Brain microvascular endothelial cell (primary cell): ENCODE measurements around the gene THBS1.

ENCODE experiments used
- DNase-seq: peaks from one replicate; pipeline ENCODE4 v3.0.0-alpha.2; 2020
- H3K27ac ChIP-seq: fragments of 250-450 bp; sonication (Bioruptor Pico); 2 replicates; pipeline ENCODE4 v1.5.1; 2020; ENCODE audit warnings: mild to moderate bottlenecking, moderate library complexity
- H3K27me3 ChIP-seq: fragments of 250-450 bp; sonication (Bioruptor Pico); replicated peaks from 2 replicates; pipeline ENCODE4 v1.5.1; 2020; ENCODE audit warnings: mild to moderate bottlenecking
- H3K36me3 ChIP-seq: fragments of 250-450 bp; sonication (Bioruptor Pico); replicated peaks from 2 replicates; pipeline ENCODE4 v1.5.1; 2020; ENCODE audit warnings: mild to moderate bottlenecking
- H3K4me3 ChIP-seq: 2 replicates; pipeline ENCODE4 v1.5.1; 2011; ENCODE audit warnings: low read depth, mild to moderate bottlenecking, control low read depth, low read length, moderate library complexity
- in situ Hi-C: cut with HindIII; loops from 2 replicates; pipeline ENCODE4 v1.10.0; 2017; ENCODE audit warnings: low sequenced_read_pairs, low pct_ligation_motif_present
- TF ChIP-seq, protein P1 (sequence below): IDR thresholded peaks from 2 replicates; pipeline ENCODE4 v1.5.1; 2011; ENCODE audit warnings: low read depth, mild to moderate bottlenecking, moderate library complexity, low read length, control low read depth, inconsistent platforms; ENCODE audit errors: missing control alignments

The THBS1 gene

DNA sequence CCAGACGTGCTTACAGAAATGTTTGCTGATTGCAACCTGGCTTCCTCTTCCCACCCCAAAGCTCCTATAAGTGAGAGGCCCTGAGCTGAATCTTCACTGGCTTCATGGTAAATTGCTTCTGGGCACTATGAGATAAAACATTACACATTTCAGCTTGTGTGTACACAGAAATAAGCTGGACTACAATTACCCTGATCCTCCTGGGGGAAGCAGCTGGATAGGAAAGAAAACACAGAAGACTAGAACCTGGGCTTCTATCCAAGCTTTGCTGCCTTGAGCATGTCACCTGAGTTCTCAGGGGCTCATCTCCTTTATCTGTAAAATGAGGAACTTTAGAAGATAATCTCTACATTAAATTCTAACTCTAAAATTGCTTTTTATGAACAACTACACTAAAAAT lies 40.3 kb downstream of the THBS1 start:
- TF ChIP-seq, protein P1, sequence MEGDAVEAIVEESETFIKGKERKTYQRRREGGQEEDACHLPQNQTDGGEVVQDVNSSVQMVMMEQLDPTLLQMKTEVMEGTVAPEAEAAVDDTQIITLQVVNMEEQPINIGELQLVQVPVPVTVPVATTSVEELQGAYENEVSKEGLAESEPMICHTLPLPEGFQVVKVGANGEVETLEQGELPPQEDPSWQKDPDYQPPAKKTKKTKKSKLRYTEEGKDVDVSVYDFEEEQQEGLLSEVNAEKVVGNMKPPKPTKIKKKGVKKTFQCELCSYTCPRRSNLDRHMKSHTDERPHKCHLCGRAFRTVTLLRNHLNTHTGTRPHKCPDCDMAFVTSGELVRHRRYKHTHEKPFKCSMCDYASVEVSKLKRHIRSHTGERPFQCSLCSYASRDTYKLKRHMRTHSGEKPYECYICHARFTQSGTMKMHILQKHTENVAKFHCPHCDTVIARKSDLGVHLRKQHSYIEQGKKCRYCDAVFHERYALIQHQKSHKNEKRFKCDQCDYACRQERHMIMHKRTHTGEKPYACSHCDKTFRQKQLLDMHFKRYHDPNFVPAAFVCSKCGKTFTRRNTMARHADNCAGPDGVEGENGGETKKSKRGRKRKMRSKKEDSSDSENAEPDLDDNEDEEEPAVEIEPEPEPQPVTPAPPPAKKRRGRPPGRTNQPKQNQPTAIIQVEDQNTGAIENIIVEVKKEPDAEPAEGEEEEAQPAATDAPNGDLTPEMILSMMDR, result no peak
- no peak for DNase-seq
- no peaks in the 10 kb centered on the region for H3K36me3 ChIP-seq
- in situ Hi-C loops, result no loop called here
- H3K27me3 ChIP-seq, result no peaks in the 10 kb centered on the region
- no peak overlapping the region for H3K27ac ChIP-seq
- no peak overlapping the region for H3K4me3 ChIP-seq

DNA sequence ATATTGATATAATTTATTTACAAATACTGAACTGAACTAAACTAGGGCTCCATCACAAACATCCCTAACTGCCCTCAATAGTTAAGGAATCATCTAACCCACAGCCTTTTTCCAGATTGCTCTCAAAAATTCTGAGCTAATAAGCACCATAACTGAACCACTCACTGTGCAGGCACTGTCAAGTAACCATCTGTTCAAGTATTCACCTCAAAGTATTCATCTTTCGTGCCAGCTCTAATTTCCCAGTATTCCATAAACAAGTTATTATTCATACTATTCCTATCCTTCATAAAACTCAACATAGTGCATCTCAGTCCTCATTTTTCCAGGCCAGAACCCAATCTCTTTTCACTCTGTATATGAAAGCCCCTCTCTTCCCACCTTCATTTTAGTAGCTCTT lies 41.1 kb downstream of the THBS1 start:
- Histone ChIP-seq H3K27ac (no peak overlapping the region), H3K27me3 (no peaks in the 10 kb centered on the region), H3K36me3 (no peaks in the 10 kb centered on the region), H3K4me3 (no peak overlapping the region)
- DNase-seq, result no peak
- in situ Hi-C loops, result no loop called here
- TF ChIP-seq, protein P1, result no peak

DNA sequence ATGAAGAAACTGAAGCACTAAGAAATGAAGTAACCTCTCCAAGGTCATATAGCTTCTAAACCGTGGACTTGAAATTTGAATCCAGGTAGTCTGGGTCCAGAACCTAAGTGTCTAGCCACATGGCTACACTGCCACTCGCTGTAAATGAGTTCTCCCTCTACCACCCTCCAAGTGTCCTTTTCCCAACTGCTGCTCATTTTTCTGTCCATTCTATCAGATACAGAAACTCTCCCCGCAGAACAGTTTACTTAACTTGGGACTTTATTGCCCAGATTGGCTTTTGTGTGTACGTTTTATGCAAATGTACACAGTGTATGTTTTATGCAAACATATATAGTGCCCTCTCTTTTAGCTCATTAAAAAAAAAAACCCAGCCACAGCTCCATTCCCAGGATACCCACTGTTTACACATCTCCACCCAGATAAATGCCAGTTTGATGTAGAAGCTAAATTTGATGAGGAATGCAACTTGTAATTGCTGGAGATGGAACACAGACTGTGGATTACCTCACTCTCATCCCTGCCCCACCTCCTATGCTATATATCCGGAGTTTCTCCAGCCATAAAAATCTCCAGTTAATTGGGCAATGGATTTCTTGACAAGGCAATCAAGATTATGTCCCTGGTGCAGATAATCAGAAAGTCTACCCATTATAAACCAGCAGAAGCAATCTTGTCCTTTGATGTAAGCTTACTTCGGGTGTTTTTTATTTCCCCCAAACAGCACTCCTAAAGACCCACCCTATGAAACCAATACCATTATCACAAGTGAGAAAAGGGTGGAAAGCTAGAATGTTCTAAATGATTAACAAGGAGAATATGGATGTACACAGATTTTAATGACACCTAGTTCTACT lies 42.0 kb downstream of the THBS1 start:
- DNase-seq, result no peak
- in situ Hi-C loops, result no loop called here
- H3K36me3 ChIP-seq, result no peaks in the 10 kb centered on the region
- H3K4me3 ChIP-seq, result no peak overlapping the region
- TF ChIP-seq, protein P1, result no peak
- no peaks in the 10 kb centered on the region for H3K27me3 ChIP-seq
- no peak overlapping the region for H3K27ac ChIP-seq

DNA sequence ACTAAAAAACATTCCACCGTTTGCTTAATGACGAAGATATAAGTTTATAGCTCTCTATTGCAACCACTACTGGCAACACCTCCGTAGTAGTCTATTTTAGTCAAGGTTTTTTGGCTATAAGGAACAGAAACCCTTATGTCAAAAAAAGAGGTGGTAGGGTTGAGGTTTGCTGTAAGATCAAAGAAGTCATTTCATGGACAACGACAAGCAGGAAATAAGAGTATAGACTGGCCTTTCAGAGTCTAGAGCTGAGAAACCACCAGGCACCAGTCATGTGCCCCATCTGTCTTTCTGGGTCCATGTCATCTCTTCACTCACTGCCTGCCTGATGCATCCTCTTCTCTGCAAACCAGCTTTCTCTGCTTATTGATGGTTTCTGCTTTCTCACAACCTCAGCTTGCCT lies 42.7 kb downstream of the THBS1 start:
- no peaks in the 10 kb centered on the region for H3K36me3 ChIP-seq
- in situ Hi-C loops, result no loop called here
- H3K27ac ChIP-seq, result no peak overlapping the region
- H3K4me3 ChIP-seq, result no peak overlapping the region
- H3K27me3 ChIP-seq, result no peaks in the 10 kb centered on the region
- no peak for DNase-seq
- TF ChIP-seq, protein P1, result no peak

DNA sequence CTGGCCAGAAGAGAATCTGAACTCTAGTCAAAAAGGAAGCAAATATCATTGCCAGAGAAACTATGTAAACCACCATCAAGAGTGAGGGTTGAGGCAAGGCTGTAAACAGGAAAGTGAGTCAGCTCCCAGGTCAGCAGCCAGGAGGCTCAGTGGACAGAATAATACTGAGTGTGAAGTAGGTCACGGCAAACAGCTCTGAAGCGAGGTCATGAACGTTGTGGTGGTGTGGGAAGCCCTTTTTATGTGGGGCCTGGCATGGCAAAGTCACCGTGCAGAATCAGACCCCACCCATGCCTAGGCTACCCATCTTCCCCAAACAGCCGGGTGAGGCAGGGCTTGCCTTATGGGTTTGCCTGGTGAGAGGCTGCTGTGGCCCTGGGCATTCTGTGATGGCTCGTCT lies 43.9 kb downstream of the THBS1 start:
- TF ChIP-seq, protein P1, result no peak
- Histone ChIP-seq H3K4me3 (no peak overlapping the region), H3K27me3 (no peaks in the 10 kb centered on the region), H3K27ac (peak overlapping the region; percentile 83), H3K36me3 (no peaks in the 10 kb centered on the region)
- DNase-seq, result peak; percentile 89
- in situ Hi-C loops, result no loop called here

DNA sequence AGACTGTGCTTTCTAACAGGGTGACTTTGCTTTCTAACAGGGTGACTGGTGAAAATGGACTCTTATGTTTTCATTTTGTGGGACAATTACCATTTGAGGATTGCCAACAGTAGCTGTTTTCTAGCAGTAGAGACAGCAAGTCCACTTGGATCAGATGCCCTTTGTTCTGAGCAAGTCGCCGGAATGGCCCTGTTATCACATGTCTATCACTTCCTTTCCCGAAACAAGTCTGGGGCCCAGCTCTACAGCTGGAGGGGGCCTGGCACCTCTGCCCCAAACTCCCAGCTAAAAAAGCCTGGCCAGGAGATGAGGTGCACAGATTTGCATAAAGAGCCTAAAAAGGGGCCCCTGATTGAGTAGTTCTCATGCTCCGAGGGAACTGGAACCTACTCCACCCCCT lies 44.6 kb downstream of the THBS1 start:
- no peak overlapping the region for H3K4me3 ChIP-seq
- H3K27me3 ChIP-seq, result no peaks in the 10 kb centered on the region
- in situ Hi-C loops, result no loop called here
- DNase-seq, result no peak
- TF ChIP-seq, protein P1, result no peak
- no peaks in the 10 kb centered on the region for H3K36me3 ChIP-seq
- peak overlapping the region; percentile 83 for H3K27ac ChIP-seq
